Measurements from ENCODE around the gene SCLT1.

Gene SCLT1

GRCh38 chr4:129064717-129065116 lies 28.6 kb downstream of the SCLT1 start:
- Histone ChIP-seq H3K9me3 (replicated peaks; ENCODE audit: insufficient read depth, low read length) (no peaks in the 10 kb centered on the region), H3K4me3 (ENCODE audit: low read length) (no peak overlapping the region), H2AFZ (ENCODE audit: low read length) (no peak overlapping the region), H3K27me3 (replicated peaks; ENCODE audit: insufficient read depth, low read length) (no peaks in the 10 kb centered on the region), H3K9me2 (replicated peaks; ENCODE audit: insufficient read depth, low read length) (no peaks in the 10 kb centered on the region), H3K36me3 (replicated peaks; ENCODE audit: insufficient read depth, low read length) (peaks cover 10% of the 10 kb centered on the region), H3K9ac (ENCODE audit: low read length) (no peak overlapping the region), H3F3A (ENCODE audit: insufficient read depth, low read length) (no peaks in the 10 kb centered on the region), H3K4me2 (ENCODE audit: low read depth, low read length) (no peak overlapping the region), H3K79me2 (ENCODE audit: low read length) (0 out of 2 replicates have a peak, but pooled peaks cover 3% of the 10 kb centered on the region), H3K27ac (ENCODE audit: low read length) (no peak overlapping the region), H3K4me1 (ENCODE audit: low read length) (no peaks in the 10 kb centered on the region), H4K20me1 (ENCODE audit: insufficient read depth, low read length) (no peaks in the 10 kb centered on the region)
- DNase-seq, result no peak
- TF ChIP-seq EZH2phosphoT487 (IDR thresholded peaks at IDR 0.05; ENCODE audit: low read length) (no peak), EZH2 (optimal IDR thresholded peaks at IDR 0.05; ENCODE audit: low read depth, low read length) (no peak)
- TF ChIP-seq, protein P1, sequence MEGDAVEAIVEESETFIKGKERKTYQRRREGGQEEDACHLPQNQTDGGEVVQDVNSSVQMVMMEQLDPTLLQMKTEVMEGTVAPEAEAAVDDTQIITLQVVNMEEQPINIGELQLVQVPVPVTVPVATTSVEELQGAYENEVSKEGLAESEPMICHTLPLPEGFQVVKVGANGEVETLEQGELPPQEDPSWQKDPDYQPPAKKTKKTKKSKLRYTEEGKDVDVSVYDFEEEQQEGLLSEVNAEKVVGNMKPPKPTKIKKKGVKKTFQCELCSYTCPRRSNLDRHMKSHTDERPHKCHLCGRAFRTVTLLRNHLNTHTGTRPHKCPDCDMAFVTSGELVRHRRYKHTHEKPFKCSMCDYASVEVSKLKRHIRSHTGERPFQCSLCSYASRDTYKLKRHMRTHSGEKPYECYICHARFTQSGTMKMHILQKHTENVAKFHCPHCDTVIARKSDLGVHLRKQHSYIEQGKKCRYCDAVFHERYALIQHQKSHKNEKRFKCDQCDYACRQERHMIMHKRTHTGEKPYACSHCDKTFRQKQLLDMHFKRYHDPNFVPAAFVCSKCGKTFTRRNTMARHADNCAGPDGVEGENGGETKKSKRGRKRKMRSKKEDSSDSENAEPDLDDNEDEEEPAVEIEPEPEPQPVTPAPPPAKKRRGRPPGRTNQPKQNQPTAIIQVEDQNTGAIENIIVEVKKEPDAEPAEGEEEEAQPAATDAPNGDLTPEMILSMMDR (IDR thresholded peaks at IDR 0.05; ENCODE audit: low read length), result no peak

DNA sequence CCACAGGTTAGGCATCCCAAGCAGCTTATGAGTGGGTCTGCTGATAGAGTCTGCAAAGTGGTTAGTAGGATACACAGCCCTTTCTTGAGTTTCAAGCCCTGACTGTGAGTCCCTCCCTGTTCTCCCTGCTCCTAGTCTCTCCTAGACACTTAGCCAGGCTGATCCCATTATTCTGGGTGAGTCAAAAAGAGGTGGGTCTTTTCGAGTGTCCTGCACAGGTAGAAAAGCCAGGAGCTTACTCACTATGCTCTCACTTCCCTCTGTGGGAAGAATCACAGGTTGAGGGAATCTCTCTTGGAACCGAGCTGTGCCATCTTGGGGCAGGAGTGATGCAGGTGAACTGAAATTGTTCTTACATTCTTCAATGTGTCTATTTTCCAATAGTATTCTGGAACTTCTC lies 29.7 kb downstream of the SCLT1 start:
- Histone ChIP-seq H3K9me3 (replicated peaks; ENCODE audit: insufficient read depth, low read length) (no peaks in the 10 kb centered on the region), H4K20me1 (ENCODE audit: insufficient read depth, low read length) (no peaks in the 10 kb centered on the region), H3K9ac (ENCODE audit: low read length) (no peak overlapping the region), H3K27ac (ENCODE audit: low read length) (no peak overlapping the region), H3K36me3 (replicated peaks; ENCODE audit: insufficient read depth, low read length) (peaks cover 10% of the 10 kb centered on the region), H3K79me2 (ENCODE audit: low read length) (0 out of 2 replicates have a peak, but pooled peaks cover 3% of the 10 kb centered on the region), H2AFZ (ENCODE audit: low read length) (no peak overlapping the region), H3K27me3 (replicated peaks; ENCODE audit: insufficient read depth, low read length) (no peaks in the 10 kb centered on the region), H3K4me2 (ENCODE audit: low read depth, low read length) (no peak overlapping the region), H3K4me1 (ENCODE audit: low read length) (no peaks in the 10 kb centered on the region), H3K4me3 (ENCODE audit: low read length) (no peak overlapping the region), H3F3A (ENCODE audit: insufficient read depth, low read length) (no peaks in the 10 kb centered on the region), H3K9me2 (replicated peaks; ENCODE audit: insufficient read depth, low read length) (no peaks in the 10 kb centered on the region)
- no peak for DNase-seq
- TF ChIP-seq EZH2 (optimal IDR thresholded peaks at IDR 0.05; ENCODE audit: low read depth, low read length), result no peak
- TF ChIP-seq, protein P1 (IDR thresholded peaks at IDR 0.05; ENCODE audit: low read length), result no peak
- TF ChIP-seq EZH2phosphoT487 (IDR thresholded peaks at IDR 0.05; ENCODE audit: low read length), result no peak

DNA sequence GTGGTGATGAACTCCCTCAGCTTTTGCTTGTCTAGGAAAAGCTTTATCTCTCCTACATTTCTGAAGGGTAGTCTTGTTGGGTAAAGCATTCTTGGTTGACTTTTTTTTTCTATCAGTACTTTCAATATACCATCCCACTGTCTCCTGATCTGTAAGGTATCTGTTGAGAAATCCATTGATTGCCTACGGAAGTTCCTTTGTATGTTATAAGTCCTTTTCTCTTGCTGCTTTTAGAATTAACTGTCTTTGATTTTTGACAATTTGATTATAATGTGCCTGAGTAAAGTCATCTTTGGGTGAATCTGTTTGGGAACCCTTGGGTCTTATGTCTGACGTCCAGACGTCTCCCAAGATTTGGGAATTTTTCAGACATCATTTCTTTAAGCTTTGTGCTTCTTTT lies 30.8 kb downstream of the SCLT1 start:
- no peaks in the 10 kb centered on the region for H3K27me3 ChIP-seq (replicated peaks; ENCODE audit: insufficient read depth, low read length)
- no peaks in the 10 kb centered on the region for H3K9me2 ChIP-seq (replicated peaks; ENCODE audit: insufficient read depth, low read length)
- no peak overlapping the region for H3K27ac ChIP-seq (ENCODE audit: low read length)
- DNase-seq, result no peak
- no peak overlapping the region for H3K9ac ChIP-seq (ENCODE audit: low read length)
- H3K4me1 ChIP-seq (ENCODE audit: low read length), result no peaks in the 10 kb centered on the region
- no peak for TF ChIP-seq EZH2 (optimal IDR thresholded peaks at IDR 0.05; ENCODE audit: low read depth, low read length)
- no peak for TF ChIP-seq EZH2phosphoT487 (IDR thresholded peaks at IDR 0.05; ENCODE audit: low read length)
- TF ChIP-seq, protein P1 (IDR thresholded peaks at IDR 0.05; ENCODE audit: low read length), result no peak
- no peaks in the 10 kb centered on the region for H3F3A ChIP-seq (ENCODE audit: insufficient read depth, low read length)
- H3K36me3 ChIP-seq (replicated peaks; ENCODE audit: insufficient read depth, low read length), result peaks cover 10% of the 10 kb centered on the region
- H2AFZ ChIP-seq (ENCODE audit: low read length), result no peak overlapping the region
- H3K4me2 ChIP-seq (ENCODE audit: low read depth, low read length), result no peak overlapping the region
- 0 out of 2 replicates have a peak, but pooled peaks cover 3% of the 10 kb centered on the region for H3K79me2 ChIP-seq (ENCODE audit: low read length)
- H4K20me1 ChIP-seq (ENCODE audit: insufficient read depth, low read length), result no peaks in the 10 kb centered on the region
- no peak overlapping the region for H3K4me3 ChIP-seq (ENCODE audit: low read length)
- no peaks in the 10 kb centered on the region for H3K9me3 ChIP-seq (replicated peaks; ENCODE audit: insufficient read depth, low read length)
